GM23338 (cell line): Measurements from ENCODE around the gene ITPRID2. TPM values are rescaled to one million over a fixed set of nuclear protein-coding genes. Genes with fewer than 3 reads are reported as not detected.

Source experiments
- ATAC-seq: fragments of 200-7000 bp; cut with Tn5 transposase; 3 replicates; pipeline ENCODE4 v1.9.1; 2020
- DNase-seq: peaks from one replicate; pipeline ENCODE4 v3.0.0-alpha.2; 2015; ENCODE audit warnings: low spot score
- H2AFZ ChIP-seq: fragments of 200-600 bp; sonication (generic); 2 replicates; pipeline ENCODE4 v1.8.0; 2016; ENCODE audit warnings: antibody characterized with exemption, mild to moderate bottlenecking, moderate library complexity
- H3F3A ChIP-seq: fragments of 200-600 bp; sonication (generic); replicated peaks from 2 replicates; pipeline ENCODE4 v1.8.0; 2017; ENCODE audit warnings: antibody characterized with exemption, mixed run types, low read depth
- H3K27ac ChIP-seq: fragments of 200-600 bp; sonication (generic); 2 replicates; pipeline ENCODE4 v1.6.1; 2016; ENCODE audit warnings: low read depth
- H3K27me3 ChIP-seq: fragments of 200-600 bp; sonication (generic); 2 replicates; pipeline ENCODE4 v1.8.0; 2016; ENCODE audit warnings: mild to moderate bottlenecking, mixed run types, moderate library complexity; ENCODE audit not compliant: insufficient read depth
- H3K36me3 ChIP-seq: fragments of 200-600 bp; sonication (generic); 2 replicates; pipeline ENCODE4 v1.8.0; 2016; ENCODE audit warnings: mild to moderate bottlenecking; ENCODE audit not compliant: insufficient read depth
- H3K4me1 ChIP-seq: fragments of 200-600 bp; sonication (generic); 2 replicates; pipeline ENCODE4 v1.8.0; 2016; ENCODE audit warnings: mild to moderate bottlenecking, moderate library complexity; ENCODE audit not compliant: insufficient read depth
- H3K4me2 ChIP-seq: fragments of 200-600 bp; sonication (generic); 2 replicates; pipeline ENCODE4 v1.7.1; 2017; ENCODE audit warnings: mixed run types
- H3K4me3 ChIP-seq: fragments of 200-600 bp; sonication (generic); 2 replicates; pipeline ENCODE4 v1.6.1; 2016; ENCODE audit warnings: mixed run types
- H3K79me2 ChIP-seq: fragments of 200-600 bp; sonication (generic); replicated peaks from 2 replicates; pipeline ENCODE4 v1.8.0; 2017; ENCODE audit warnings: mild to moderate bottlenecking; ENCODE audit not compliant: insufficient read depth
- H3K9me2 ChIP-seq: fragments of 200-600 bp; sonication (generic); 2 replicates; pipeline ENCODE4 v1.8.0; 2017; ENCODE audit not compliant: insufficient read depth
- H4K20me1 ChIP-seq: fragments of 200-600 bp; sonication (generic); replicated peaks from 2 replicates; pipeline ENCODE4 v1.8.0; 2017; ENCODE audit warnings: mild to moderate bottlenecking; ENCODE audit not compliant: insufficient read depth
- H3K27ac Mint-ChIP-seq: 2 replicates; pipeline ENCODE4 v1.8.0; 2020; ENCODE audit warnings: inconsistent platforms, mild to moderate bottlenecking, moderate library complexity, mixed read lengths
- H3K27me3 Mint-ChIP-seq: 3 replicates; pipeline ENCODE4 v1.8.0; 2022; ENCODE audit warnings: low read depth, mild to moderate bottlenecking, moderate library complexity, mixed read lengths, inconsistent platforms; ENCODE audit not compliant: insufficient read depth, poor library complexity
- H3K36me3 Mint-ChIP-seq: 3 replicates; pipeline ENCODE4 v1.8.0; 2021; ENCODE audit warnings: low read depth, mild to moderate bottlenecking, inconsistent platforms, moderate library complexity, mixed read lengths
- H3K4me1 Mint-ChIP-seq: 3 replicates; pipeline ENCODE4 v1.8.0; 2020; ENCODE audit warnings: mild to moderate bottlenecking, inconsistent platforms, mixed read lengths
- H3K4me3 Mint-ChIP-seq: 3 replicates; pipeline ENCODE4 v1.8.0; 2021; ENCODE audit warnings: moderate library complexity, mild to moderate bottlenecking, inconsistent platforms, mixed read lengths
- H3K9me3 Mint-ChIP-seq: 3 replicates; pipeline ENCODE4 v1.8.0; 2020; ENCODE audit warnings: moderate library complexity, mild to moderate bottlenecking, inconsistent platforms, mixed read lengths
- EZH2 ChIP-seq: fragments of 200-600 bp; sonication (generic); IDR thresholded peaks from one replicate; pipeline ENCODE4 v1.8.0; 2017; ENCODE audit warnings: antibody characterized with exemption, mild to moderate bottlenecking, low read depth; ENCODE audit not compliant: unreplicated experiment
- NANOG ChIP-seq: IDR thresholded peaks from 2 replicates; pipeline ENCODE4 v1.6.1; 2016; ENCODE audit warnings: antibody characterized with exemption, borderline replicate concordance
- STAT1 ChIP-seq: IDR thresholded peaks from one replicate; pipeline ENCODE4 v1.6.1; 2016; ENCODE audit warnings: antibody characterized with exemption; ENCODE audit not compliant: unreplicated experiment
- polyA plus RNA-seq: library from polyadenylated mRNA; unstranded; fragments of >200 nt; fragmentation: Nextera tagmentation; extraction: Ambion mirVana; gene quantifications from 2 replicates; pipeline ENCODE4 v1.2.1, GENCODE V29; 2016
- total RNA-seq: library from RNA; depleted of rRNA; stranded (reverse); fragments of >200 nt; shearing (Covaris generic); gene quantifications from 2 replicates; pipeline ENCODE4 v1.2.3, GENCODE V29; 2014
- TF ChIP-seq, protein P1 (sequence below): IDR thresholded peaks from one replicate; pipeline ENCODE4 v1.6.1; 2018; ENCODE audit warnings: antibody characterized with exemption; ENCODE audit not compliant: unreplicated experiment
- TF ChIP-seq, protein P2 (sequence below), 2 experiments: fragments of 200-600 bp in 1 of 2; sonication (generic) in 1 of 2; conservative IDR thresholded peaks; 2 replicates each; pipeline versions ENCODE4 v1.5.1 to v1.6.1; 2016 to 2017; ENCODE audit warnings: antibody characterized with exemption in 2 of 2, low read depth in 2 of 2, mild to moderate bottlenecking in 2 of 2, moderate library complexity in 1 of 2
- TF ChIP-seq, protein P3 (sequence below): fragments of 250-450 bp; sonication (Bioruptor Pico); IDR thresholded peaks from 2 replicates; pipeline ENCODE4 v1.5.0; 2020; ENCODE audit warnings: mild to moderate bottlenecking, moderate library complexity

Gene ITPRID2
- total and polyA plus RNA-seq, 2 experiments from 2014 or later: 4.4 to 12.0 TPM

DNA sequence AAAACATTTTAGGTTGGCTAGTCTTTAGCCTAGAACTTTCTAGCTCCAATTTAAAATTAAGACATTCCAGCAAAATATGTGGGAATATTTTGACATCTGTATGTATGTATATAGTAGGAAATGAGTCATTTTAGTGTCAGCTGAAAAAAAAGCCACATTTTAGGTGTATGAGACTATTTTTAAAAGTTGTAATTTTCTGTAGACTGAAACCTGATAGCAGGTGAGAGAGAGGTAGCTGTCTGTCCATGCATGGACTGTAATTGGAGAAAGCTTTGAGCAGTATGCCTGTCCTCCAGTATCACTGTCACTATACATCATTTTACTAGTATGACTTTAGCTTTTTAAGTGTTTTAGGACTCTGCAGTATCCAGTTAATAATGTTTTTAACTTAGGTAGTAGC, 68.0 kb downstream of the ITPRID2 start:
- no peak overlapping the region for H3K4me3 Mint-ChIP-seq
- H3K4me2 ChIP-seq: no peak overlapping the region
- ATAC-seq: no peak

More for the DNA sequence above, 68.0 kb downstream of the ITPRID2 start:
- no peaks in the 10 kb centered on the region for H3K4me1 ChIP-seq
- H3F3A ChIP-seq: no peaks in the 10 kb centered on the region
- H2AFZ ChIP-seq: no peak overlapping the region
- H3K27me3 ChIP-seq: no peaks in the 10 kb centered on the region
- H3K79me2 ChIP-seq: no peaks in the 10 kb centered on the region
- Mint-ChIP-seq H3K9me3 (peaks cover 2% of the 10 kb centered on the region; the same call in 1 of the 3 replicates), H3K27me3 (no peaks in the 10 kb centered on the region), H3K27ac (no peak overlapping the region), H3K4me1 (peaks cover 3% of the 10 kb centered on the region; the same call in 1 of the 3 replicates), H3K36me3 (no peaks in the 10 kb centered on the region)
- no peaks in the 10 kb centered on the region for H3K9me2 ChIP-seq
- TF ChIP-seq, protein P1, sequence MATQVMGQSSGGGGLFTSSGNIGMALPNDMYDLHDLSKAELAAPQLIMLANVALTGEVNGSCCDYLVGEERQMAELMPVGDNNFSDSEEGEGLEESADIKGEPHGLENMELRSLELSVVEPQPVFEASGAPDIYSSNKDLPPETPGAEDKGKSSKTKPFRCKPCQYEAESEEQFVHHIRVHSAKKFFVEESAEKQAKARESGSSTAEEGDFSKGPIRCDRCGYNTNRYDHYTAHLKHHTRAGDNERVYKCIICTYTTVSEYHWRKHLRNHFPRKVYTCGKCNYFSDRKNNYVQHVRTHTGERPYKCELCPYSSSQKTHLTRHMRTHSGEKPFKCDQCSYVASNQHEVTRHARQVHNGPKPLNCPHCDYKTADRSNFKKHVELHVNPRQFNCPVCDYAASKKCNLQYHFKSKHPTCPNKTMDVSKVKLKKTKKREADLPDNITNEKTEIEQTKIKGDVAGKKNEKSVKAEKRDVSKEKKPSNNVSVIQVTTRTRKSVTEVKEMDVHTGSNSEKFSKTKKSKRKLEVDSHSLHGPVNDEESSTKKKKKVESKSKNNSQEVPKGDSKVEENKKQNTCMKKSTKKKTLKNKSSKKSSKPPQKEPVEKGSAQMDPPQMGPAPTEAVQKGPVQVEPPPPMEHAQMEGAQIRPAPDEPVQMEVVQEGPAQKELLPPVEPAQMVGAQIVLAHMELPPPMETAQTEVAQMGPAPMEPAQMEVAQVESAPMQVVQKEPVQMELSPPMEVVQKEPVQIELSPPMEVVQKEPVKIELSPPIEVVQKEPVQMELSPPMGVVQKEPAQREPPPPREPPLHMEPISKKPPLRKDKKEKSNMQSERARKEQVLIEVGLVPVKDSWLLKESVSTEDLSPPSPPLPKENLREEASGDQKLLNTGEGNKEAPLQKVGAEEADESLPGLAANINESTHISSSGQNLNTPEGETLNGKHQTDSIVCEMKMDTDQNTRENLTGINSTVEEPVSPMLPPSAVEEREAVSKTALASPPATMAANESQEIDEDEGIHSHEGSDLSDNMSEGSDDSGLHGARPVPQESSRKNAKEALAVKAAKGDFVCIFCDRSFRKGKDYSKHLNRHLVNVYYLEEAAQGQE: no peak
- TF ChIP-seq STAT1 (no peak), EZH2 (no peak), NANOG (no peak)
- TF ChIP-seq, protein P2, sequence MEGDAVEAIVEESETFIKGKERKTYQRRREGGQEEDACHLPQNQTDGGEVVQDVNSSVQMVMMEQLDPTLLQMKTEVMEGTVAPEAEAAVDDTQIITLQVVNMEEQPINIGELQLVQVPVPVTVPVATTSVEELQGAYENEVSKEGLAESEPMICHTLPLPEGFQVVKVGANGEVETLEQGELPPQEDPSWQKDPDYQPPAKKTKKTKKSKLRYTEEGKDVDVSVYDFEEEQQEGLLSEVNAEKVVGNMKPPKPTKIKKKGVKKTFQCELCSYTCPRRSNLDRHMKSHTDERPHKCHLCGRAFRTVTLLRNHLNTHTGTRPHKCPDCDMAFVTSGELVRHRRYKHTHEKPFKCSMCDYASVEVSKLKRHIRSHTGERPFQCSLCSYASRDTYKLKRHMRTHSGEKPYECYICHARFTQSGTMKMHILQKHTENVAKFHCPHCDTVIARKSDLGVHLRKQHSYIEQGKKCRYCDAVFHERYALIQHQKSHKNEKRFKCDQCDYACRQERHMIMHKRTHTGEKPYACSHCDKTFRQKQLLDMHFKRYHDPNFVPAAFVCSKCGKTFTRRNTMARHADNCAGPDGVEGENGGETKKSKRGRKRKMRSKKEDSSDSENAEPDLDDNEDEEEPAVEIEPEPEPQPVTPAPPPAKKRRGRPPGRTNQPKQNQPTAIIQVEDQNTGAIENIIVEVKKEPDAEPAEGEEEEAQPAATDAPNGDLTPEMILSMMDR (conservative IDR thresholded peaks at IDR 0.05; ENCODE audit: low read depth in 2 of 2): no peak
- TF ChIP-seq, protein P3, sequence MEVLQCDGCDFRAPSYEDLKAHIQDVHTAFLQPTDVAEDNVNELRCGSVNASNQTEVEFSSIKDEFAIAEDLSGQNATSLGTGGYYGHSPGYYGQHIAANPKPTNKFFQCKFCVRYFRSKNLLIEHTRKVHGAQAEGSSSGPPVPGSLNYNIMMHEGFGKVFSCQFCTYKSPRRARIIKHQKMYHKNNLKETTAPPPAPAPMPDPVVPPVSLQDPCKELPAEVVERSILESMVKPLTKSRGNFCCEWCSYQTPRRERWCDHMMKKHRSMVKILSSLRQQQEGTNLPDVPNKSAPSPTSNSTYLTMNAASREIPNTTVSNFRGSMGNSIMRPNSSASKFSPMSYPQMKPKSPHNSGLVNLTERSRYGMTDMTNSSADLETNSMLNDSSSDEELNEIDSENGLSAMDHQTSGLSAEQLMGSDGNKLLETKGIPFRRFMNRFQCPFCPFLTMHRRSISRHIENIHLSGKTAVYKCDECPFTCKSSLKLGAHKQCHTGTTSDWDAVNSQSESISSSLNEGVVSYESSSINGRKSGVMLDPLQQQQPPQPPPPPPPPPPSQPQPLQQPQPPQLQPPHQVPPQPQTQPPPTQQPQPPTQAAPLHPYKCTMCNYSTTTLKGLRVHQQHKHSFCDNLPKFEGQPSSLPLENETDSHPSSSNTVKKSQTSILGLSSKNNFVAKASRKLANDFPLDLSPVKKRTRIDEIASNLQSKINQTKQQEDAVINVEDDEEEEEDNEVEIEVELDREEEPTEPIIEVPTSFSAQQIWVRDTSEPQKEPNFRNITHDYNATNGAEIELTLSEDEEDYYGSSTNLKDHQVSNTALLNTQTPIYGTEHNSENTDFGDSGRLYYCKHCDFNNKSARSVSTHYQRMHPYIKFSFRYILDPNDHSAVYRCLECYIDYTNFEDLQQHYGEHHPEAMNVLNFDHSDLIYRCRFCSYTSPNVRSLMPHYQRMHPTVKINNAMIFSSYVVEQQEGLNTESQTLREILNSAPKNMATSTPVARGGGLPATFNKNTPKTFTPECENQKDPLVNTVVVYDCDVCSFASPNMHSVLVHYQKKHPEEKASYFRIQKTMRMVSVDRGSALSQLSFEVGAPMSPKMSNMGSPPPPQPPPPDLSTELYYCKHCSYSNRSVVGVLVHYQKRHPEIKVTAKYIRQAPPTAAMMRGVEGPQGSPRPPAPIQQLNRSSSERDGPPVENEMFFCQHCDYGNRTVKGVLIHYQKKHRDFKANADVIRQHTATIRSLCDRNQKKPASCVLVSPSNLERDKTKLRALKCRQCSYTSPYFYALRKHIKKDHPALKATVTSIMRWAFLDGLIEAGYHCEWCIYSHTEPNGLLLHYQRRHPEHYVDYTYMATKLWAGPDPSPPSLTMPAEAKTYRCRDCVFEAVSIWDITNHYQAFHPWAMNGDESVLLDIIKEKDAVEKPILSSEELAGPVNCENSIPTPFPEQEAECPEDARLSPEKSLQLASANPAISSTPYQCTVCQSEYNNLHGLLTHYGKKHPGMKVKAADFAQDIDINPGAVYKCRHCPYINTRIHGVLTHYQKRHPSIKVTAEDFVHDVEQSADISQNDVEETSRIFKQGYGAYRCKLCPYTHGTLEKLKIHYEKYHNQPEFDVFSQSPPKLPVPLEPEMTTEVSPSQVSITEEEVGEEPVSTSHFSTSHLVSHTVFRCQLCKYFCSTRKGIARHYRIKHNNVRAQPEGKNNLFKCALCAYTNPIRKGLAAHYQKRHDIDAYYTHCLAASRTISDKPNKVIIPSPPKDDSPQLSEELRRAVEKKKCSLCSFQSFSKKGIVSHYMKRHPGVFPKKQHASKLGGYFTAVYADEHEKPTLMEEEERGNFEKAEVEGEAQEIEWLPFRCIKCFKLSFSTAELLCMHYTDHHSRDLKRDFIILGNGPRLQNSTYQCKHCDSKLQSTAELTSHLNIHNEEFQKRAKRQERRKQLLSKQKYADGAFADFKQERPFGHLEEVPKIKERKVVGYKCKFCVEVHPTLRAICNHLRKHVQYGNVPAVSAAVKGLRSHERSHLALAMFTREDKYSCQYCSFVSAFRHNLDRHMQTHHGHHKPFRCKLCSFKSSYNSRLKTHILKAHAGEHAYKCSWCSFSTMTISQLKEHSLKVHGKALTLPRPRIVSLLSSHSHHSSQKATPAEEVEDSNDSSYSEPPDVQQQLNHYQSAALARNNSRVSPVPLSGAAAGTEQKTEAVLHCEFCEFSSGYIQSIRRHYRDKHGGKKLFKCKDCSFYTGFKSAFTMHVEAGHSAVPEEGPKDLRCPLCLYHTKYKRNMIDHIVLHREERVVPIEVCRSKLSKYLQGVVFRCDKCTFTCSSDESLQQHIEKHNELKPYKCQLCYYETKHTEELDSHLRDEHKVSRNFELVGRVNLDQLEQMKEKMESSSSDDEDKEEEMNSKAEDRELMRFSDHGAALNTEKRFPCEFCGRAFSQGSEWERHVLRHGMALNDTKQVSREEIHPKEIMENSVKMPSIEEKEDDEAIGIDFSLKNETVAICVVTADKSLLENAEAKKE (CRISPR knock-in tag): no peak
- no peak overlapping the region for H3K27ac ChIP-seq
- H3K36me3 ChIP-seq: no peaks in the 10 kb centered on the region
- no peak overlapping the region for H3K4me3 ChIP-seq
- no peaks in the 10 kb centered on the region for H4K20me1 ChIP-seq
- no peak for DNase-seq
